GM19324 (cell line): Measurements from ENCODE around the gene SPRR3.
"Not testable (repeated sequence)": the region's sequence is repeated elsewhere in the genome, so short reads cannot be mapped to it uniquely, and the experiment has no call there.

Experiments
- ATAC-seq: cut with Tn5 transposase; IDR thresholded peaks from one replicate; pipeline ENCODE4 v1.9.1; 2021; ENCODE audit warnings: mild to moderate bottlenecking, moderate library complexity; ENCODE audit not compliant: unreplicated experiment, low FRiP score

SPRR3 gene

GRCh38 chr1:152982076-152982475 lies 19.5 kb upstream of the SPRR3 start:
- ATAC-seq, result no peak

DNA sequence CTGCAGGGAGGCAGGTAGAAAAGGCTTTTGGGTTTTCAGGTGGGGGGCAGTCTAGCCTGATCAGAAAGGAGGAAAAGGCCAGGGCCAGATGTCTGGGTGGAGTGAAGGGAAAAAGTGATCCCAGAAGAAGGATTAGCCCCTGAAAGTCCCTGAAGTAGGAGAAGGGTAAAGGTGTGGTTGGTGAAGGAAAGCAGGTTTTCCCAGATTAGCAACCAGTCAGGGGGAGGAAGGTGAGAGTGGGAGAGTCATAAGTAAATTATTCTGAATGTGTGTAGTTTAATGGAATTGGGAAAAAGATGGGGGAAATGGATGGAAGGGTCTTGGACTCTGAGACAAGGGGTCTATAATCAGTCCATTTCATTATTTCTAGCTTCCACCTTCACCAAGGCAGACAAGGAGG lies 18.3 kb upstream of the SPRR3 start:
- ATAC-seq, result no peak

DNA sequence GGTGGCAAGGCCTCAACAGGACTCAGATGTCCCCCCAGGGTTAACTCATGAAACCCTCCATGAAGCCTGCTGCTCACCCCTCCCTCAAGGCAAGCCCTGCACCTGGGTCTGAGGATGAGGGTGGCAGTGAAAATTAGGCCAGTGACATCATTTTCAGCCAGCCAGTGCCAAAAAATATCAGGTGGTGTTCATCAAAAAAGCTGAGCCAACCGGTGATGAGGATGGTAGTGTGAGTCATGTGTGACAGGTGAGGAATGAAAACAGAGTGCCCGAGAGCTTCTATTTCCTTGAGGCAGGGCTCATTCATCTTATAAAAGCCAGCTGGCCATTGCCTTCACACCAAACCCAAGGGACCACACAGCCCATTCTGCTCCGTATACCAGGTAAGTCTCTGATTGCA lies 17.8 kb upstream of the SPRR3 start, which contains the start of gene SPRR1A:
SPRR1A (plus strand) TSS at position 339 of the 400 bp plus-strand sequence. CDS start 1,150 bp downstream, outside the sequence.
- no peak for ATAC-seq

DNA sequence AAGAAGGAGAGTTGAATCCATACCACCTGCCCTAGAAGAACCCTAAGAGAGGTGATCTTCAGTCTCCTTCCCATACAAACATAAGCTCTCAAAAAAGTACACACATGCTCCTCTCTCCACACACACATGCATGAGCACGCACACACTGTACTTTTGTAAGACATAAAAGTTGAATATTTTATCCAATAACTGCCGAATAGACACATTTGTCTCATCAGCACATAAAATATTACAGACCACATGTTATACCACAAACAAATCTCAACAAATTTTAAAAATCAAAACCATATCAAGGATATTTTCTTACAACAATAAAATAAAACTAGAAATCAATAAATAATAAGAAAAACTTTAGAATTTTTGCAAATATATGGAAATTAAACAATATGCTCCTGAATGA lies 15.0 kb upstream of the SPRR3 start:
- no peak for ATAC-seq

DNA sequence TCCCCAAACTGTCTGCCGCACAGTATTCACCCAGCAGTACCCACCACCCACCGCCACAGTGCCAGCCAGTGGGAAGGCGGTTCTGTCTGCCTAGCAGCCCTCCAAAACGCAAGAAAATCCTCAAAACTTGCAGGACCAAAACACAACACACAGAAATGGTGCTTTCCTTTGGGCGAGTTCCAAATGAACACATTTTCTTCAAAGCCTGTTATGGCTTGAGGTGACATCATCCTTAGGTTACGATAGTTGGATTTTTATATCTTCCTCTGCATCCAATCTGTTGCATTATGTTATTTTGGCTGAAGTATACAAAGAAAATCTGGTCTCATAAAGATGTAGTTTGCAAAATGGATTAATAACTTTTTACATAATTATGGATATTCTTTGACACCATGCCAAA lies 8.4 kb upstream of the SPRR3 start:
- ATAC-seq, result no peak

- no peak for ATAC-seq
These were observed 5.7 kb upstream of the SPRR3 start for GRCh38 chr1:152995842-152996241.

DNA sequence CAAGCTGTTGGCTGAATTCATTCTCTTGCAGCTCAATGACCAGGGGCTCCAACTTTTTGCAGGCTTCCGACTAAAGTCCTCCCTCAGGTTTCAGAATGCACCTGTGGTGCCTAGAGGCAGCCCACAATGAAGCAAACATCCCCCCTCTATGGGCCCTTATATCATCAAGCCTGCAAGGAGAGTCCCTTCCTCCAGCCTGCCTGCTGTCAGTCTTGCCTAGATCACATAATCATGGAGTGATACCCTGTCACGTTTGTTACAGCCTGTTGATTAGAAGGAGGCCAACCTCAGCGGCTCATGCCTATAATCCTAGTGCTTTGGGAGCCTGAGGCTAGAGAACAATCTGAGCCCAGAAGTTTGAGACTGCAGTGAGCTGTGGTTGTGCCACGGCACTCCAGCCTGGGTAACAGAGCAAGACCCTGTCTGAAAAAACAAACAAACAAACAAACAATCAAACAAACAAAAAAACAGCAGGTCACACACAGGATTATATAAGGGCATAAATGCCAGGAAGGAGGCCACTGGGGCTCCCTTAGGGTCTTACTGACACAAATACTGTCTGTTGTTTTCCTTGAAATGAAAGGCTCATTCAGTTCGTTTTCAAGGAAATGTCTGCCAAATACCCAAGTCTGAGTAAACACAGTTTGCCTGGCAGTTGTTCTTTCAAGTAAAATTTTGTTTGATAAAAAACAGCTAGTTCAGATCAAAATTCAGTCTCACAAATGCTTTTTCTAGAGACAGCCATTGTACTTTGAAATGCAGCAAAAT lies 4.7 kb upstream of the SPRR3 start:
- no peak for ATAC-seq

DNA sequence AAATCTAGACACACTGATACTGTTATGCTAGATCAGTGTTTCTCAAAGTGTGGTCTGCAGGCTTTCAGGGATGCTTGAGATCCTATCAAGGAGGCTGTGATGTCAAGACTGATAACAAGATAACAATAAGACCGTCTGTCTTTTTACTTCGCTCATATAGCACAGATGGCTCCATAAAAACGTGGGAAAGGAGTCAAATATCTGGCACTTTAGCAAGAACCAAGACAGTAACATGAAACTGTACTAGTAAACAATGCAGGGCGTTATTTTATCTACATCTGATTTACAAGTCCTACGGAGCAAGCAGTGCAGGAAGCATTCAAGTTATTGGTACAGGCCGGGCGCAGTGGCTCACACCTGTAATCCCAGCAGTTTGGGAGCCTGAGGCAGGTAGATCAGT lies 3.6 kb upstream of the SPRR3 start:
- no peak for ATAC-seq

DNA sequence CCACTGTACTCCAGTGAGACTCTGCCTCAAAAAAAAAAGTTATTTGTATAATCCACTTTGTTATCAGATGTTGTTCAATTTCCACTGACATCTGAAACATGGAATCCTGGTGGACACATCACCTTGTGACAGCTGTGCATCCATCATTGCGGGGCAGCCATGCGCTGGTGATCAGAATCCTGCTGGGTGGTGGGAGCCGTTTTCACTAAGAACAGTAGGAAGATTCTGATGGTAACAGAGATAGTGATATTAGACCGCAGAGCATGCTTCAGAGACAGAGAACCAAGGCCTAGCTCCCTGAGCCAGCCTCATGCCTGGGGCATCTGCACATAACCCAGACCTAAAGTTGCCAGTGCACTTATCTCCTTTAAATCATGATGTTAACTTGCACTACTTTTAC lies 3.1 kb upstream of the SPRR3 start:
- no peak for ATAC-seq

GRCh38 chr1:152999818-153000217 lies 1.7 kb upstream of the SPRR3 start:
- ATAC-seq, result no peak

DNA sequence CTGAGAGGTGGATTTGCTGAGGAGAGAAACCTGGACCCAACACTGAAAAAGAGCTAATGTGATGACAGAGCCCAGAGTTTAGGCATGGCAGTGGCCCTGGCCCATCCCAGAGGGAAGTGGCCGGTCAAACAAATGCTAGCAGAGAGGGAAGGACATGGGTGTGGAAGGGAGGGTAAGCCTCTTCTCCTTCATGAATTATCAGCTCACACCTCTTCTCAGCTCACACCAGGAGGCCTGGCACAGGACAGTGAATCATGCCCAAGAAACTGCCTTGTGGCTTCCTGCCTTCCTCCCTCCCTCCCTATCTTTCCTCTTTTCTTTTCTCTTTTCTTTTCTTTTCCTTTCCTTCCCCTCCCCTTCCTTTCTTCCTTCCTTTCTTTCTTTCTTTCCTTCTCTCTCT lies 1.3 kb upstream of the SPRR3 start:
- no peak for ATAC-seq

DNA sequence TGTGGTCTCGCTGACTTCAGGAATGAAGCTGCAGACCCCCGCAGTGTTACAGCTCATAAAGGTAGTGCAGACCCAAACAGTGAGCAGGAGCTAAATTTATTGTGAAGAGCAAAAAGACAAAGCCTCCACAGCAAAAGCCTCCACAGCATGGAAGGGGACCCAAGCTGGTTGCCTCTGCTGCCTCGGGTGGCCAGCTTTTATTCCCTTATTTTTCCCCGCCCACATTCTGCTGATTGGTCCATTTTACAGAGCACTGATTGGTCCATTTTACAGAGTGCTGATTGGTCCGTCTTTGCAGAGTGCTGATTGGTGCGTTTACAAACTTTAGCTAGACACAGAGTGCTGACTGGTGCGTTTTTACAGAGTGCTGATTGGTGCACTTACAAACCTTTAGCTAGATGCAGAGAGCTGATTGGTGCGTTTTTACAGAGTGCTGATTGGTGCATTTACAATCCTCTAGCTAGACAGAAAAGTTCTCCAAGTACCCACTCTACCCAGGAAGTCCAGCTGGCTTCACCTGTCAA lies 9.7 kb downstream of the SPRR3 start:
- not testable (repeated sequence) for ATAC-seq

DNA sequence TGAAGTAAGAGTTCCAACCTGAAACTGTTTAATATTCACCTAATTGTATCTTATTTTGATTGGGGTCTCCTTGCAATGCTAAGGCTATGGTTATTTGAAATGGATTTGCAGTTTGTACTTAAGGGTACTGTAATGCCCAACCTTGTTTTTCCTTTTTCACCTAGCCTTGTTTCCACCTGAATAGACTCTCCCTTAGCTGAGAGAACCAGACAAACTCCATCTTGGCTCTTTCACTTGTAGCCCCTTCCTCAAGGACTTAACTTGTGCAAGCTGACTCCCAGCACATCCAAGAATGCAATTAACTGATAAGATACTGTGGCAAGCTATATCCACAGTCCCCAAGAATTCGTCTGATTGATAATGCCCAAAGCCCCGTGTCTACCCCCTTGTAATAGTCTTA lies 20.3 kb downstream of the SPRR3 start:
- ATAC-seq, result not testable (repeated sequence)

DNA sequence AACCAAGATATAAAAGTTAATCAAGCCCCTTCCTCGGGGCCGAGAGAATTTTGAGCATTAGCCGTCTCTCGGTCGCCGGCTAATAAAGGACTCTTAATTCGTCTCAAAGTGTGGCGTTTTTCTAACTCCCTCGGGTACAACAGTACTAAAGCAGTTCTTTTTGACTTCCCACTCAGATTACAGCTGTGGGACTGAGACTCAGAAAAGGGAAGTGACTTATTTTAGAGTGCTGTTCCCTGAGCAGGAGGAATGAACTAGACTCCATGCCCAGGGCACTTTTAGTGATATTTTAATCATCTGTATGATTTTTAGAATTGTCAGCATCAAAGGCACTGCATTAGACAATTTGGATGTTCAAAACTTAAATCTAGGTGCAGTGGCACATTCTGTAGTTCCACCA lies 20.8 kb downstream of the SPRR3 start:
- not testable (repeated sequence) for ATAC-seq

- no peak for ATAC-seq
These were observed 21.6 kb downstream of the SPRR3 start for GRCh38 chr1:153023109-153023508.

DNA sequence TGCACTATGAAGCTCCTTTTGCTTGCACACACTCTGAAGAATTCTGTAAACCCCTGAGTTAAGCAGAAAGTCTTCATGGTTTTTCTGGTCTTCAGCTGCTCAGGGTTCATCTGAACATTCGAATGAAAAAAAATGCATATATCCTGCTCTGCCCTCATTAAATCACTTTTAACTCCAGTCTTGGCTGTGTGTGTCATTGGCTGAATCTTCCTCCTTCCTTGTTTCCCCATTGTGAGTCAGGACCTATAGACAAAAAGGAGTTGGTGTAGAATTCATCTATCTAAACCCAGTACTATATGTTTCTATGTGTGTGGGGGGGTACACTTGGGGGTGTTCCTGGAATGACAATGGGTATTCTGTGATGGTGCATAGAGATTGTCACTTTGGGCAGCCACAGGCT lies 22.9 kb downstream of the SPRR3 start:
- no peak for ATAC-seq

GRCh38 chr1:153025797-153026196 lies 24.2 kb downstream of the SPRR3 start:
- no peak for ATAC-seq

GRCh38 chr1:153028766-153029165 lies 27.2 kb downstream of the SPRR3 start:
- no peak for ATAC-seq

DNA sequence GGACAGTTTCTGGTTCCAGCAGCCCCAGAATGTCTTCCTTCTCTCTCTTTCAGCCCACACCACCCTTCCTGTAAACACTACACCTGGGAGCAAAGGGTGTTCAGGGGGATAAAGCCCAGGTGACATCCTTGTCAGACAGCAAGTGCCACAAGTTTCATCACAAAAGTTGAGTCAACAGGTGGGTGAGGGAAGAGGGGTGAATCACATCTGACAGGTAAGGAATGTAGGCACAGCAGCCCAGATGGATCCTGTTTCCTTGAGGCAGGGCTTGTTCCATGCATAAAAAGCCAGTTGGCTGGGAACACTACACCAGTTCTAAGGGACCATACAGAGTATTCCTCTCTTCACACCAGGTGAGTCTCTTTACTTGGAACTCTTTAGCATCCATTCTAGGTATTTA lies 29.3 kb downstream of the SPRR3 start, which contains the start of gene SPRR1B:
SPRR1B (plus strand) TSS at position 309 of the 400 bp plus-strand sequence. CDS start 1,143 bp downstream, outside the sequence.
- no peak for ATAC-seq

DNA sequence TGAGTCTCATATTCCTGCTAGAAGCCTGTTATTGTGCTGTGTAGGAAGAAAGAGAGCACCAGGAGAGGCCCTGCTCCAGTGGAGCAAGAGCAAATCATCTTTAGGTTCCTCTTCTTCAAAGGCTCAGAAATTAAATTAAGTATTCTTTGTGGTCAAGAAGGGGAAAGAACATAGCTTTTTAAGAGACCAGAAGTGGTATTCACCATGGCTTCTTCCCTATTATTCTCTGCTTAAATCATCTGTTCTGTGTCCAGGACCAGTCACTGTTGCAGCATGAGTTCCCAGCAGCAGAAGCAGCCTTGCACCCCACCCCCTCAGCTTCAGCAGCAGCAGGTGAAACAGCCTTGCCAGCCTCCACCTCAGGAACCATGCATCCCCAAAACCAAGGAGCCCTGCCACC lies 30.5 kb downstream of the SPRR3 start:
- ATAC-seq, result no peak

- ATAC-seq, result no peak
These were observed 31.2 kb downstream of the SPRR3 start for GRCh38 chr1:153032677-153033308.

DNA sequence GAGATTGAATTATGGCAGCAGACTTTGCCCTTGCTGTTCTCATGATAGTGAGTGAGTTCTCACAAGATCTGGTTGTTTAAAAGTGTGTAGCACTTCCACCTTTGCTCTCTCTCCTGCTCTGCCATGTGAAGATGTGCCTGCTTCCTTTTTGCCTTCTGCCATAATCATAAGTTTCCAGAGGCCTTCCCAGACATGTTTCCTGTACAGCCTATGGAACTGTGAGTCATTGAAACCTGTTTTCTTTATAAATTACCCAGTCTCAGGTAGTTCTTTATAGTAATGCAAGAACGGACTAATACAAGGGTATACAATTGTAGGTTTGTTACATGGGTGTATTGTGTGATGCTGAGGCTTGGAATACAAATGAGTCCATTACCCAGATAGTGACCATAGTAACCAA lies 33.7 kb downstream of the SPRR3 start:
- no peak for ATAC-seq
